ENCODE measurements around the gene MTERF2.
"Not testable (repeated sequence)": the region's sequence is repeated elsewhere in the genome, so short reads cannot be mapped to it uniquely, and the experiment has no call there.

The MTERF2 gene

DNA sequence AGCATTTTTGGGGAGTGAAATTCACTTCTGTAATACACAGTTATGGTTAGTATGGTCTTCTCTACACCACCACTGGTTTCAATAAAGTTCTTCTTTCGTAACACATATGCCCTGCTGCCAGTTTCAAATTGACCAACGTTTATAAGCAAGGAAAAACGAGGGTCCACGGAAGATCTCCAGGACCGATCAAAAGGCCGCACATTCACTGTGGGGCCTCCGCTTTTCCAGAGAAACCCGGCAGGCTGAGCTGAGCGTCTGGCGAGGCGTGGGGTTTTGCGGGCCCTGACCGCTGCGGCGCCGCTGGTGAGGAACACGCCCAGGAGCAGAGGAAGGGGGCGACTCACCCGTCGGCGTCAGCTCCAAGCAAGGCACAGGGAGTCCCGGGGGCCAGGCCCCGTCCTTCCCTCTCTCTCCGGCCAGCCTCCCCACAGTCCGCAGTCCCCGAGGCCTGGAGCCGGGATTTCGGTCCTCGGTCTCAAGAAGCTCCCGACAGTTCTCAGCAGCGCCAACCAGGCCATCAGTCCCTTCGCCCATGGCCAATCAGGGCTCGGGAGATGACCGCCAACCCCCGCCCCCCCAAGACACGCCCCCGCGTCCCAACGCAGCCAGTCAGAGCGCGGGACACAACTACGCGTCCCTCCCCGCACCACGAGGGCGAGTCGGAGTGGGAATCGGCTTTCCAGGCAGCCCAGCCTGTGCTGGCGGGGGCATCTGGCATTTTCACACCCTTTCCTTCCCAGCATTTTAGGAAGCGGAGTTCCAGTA lies at the start of gene MTERF2:
Gene MTERF2 (minus strand): TSS at position 522 of the 765 bp plus-strand sequence. CDS start 8,432 bp downstream, outside the sequence.
- DNase-seq (ENCODE audit: low read depth): peak; percentile 85
- peak within 1 kb of the TSS; percentile 66 for H3K4me3 ChIP-seq (ENCODE audit: low read depth, low read length)

DNA sequence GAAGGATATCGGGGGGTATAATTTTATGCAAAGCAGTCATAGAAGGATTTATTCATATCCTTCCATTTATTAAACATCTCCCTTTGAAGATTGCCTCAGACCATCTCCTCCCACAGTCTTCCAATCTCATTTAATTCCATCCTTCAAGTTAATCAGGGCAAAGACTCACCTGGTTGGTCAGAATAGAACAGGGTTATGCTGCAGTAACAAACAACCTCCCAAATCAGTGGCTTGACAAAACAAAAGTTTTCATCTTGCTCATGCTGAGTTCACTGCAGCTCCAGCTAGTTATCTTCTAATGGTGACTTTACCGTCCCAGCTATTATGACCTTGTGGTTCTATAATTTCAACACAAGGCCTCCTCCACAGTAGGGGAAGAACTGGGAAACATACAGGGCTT lies 48.8 kb upstream of the MTERF2 start:
- H3K4me3 ChIP-seq (ENCODE audit: low read depth, low read length): no peak overlapping the region
- DNase-seq (ENCODE audit: low read depth): no peak

DNA sequence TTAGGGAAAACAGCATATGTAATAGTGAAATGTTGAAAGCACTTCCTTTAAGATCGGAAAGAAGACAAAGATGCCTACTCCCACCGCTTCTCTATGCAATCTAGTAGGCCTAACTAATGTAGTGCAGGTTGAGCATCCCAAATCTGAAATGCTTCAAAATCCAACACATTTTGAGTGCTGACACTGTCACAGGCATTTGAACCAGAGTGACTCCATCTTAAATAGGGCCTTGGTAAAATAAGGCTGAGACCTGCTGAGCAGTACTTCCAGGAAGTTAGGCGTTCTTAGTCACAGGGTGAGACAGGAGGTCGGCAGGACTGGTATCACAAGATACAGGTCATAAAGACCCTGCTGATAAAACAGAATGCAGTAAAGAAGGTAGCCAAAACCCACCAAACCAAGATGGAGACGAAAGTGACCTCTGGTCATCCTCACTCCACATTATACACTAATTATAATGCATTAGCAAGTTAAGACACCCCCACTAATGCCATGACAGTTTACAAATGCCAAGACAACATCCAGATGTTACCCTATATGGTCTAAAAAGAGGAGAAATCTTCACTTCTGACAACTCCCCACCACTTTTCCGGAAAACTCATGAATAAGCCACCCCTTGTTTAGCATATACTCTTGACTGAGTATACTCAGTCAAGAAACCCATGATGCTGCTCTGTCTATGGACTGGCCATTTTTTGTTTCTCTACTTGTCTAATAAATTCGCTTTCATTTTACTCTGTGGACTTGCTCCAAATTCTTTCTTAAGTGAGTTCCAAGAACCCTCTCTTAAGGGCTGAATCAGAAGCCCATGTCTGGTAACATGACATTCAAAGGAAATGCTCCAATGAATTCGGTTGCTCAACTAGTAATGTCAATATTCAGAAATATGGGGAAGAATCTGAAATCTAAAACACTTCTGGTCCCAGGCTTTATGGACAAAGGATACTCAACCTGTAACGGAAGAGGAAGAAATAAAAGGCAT lies 47.1 kb upstream of the MTERF2 start:
- no peak overlapping the region for H3K4me3 ChIP-seq (ENCODE audit: low read depth, low read length)
- DNase-seq (ENCODE audit: low read depth): no peak

DNA sequence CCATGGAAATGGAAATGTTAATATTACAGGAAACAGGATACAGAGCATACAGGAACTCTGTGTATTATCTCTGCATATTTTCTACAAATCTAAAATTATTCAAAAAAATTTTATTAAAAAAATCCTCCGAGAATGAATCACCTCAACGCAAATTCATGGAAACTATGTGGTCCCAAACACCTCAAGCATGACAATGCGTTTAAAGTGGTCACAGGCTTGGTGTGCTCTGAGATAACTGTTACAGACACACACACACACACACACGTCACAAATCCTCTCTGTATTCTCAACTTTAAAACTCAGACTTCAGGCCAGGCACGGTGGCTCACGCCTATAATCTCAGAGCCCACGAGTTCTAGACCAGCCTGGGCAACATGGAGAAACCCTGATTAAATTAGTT lies 45.3 kb upstream of the MTERF2 start:
- DNase-seq (ENCODE audit: low read depth): no peak
- no peak overlapping the region for H3K4me3 ChIP-seq (ENCODE audit: low read depth, low read length)

DNA sequence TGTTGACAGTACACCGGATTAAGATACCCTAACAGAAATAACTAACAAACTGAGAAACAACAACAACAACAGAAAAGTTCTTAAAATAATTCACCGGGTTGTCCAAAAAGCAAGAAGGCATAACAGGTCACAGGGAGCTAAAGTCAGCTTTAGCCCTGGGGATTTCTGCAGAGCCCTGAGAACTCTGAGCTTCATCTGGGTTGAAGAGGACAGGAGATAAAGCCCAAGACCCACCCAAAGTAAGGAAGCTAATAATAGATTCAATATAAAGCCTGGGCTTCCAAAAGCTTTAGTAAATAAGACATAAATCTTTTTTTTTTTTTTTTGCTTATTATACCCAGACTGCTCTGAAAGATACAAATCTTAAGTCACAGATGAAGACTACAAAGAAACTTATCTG lies 44.1 kb upstream of the MTERF2 start:
- H3K4me3 ChIP-seq (ENCODE audit: low read depth, low read length): no peak overlapping the region
- DNase-seq (ENCODE audit: low read depth): no peak

DNA sequence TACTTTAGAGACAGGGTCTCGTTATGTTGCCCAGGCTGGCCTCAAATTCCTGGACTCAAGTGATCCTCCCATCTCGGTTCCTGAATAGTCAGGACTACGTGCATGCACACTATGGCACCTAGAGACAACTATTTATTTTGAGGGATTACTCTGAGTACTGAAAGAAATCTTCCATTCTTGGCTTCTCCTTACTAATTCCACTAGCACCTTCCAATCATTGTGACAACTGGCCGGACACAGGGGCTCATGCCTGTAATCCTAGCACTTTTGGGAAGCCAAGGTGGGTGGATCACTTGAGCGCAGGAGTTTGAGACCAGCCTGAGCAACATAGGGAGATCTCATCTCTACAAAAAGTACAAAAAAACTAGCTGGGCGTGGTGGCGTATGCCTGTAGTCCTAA lies 42.1 kb upstream of the MTERF2 start:
- no peak overlapping the region for H3K4me3 ChIP-seq (ENCODE audit: low read depth, low read length)
- no peak for DNase-seq (ENCODE audit: low read depth)

GRCh38 chr12:107027636-107028053 lies 40.7 kb upstream of the MTERF2 start:
- peak; percentile 93 for DNase-seq (ENCODE audit: low read depth)
- no peak overlapping the region for H3K4me3 ChIP-seq (ENCODE audit: low read depth, low read length)

DNA sequence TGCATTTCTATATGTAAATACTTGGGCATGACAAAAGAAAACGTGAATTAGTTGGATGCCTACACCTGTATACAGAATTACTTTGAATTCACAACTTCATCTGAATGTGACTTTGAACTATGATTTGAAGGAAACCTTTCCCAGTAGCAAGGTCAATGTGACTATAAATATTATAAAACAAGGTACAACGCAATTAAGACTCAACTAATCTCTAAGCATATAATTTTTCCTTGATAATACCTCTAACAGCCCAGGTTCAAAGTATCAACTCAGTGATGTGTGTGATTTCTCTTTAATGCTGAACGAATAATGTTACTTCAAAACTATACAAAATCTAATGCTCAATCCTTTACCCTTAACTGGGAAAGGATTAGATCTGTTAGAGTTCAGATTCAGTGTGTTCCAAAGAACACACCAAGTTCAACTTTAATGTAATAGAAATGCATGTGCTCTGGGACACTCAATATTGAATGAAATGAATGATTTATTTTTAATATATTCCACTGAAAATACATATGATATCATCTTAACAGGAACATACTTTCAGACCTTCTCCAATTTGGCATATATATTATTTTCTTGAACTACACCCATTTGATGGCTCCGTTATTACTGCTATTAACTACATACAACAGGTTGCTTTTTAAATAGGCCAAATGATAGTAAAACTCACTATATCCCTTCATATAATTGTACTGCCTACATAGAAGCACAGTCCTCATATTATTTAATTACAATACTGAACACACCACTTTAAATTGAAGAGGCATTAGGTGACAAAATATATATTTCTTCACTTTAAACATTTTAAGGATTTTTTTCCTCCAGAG lies 40.1 kb upstream of the MTERF2 start:
- H3K4me3 ChIP-seq (ENCODE audit: low read depth, low read length): no peak overlapping the region
- no peak for DNase-seq (ENCODE audit: low read depth)

DNA sequence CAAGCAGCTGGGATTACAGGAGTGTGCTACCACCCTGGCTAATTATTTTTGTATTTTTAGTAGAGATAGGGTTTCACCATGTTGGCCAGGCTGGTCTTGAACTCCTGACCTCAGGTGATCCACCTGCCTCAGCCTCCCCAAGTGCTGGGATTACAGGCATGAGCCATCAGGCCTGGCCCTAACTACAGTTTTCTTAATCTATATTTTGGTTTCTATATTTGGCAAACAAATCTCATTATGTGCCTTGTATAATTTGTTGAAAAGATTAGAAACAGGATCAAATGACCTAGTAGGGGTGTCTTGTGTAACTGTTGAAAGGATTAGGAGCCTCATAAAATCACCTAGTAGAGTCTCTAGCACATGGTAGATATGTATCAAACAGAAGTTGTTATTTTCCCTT lies 39.4 kb upstream of the MTERF2 start:
- not testable (repeated sequence) for H3K4me3 ChIP-seq (ENCODE audit: low read depth, low read length); DNase-seq (ENCODE audit: low read depth)

DNA sequence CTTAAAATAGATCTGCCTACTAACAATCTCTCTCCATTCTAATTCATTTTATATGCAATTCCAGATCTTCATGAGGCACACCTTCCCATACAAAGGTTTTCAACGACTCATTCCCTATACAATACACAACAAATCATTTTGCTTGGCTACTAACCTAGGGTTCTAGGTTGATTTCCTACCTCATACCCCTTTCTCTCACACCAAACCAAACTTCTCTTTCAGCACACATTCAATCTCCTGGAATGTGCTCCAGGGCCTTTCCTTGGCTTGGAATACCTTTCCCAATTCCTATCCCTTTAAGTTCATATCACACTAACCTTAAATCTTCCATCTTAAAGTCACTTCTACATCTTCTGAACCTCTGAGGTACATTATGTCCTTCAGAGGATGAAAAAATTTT lies 38.7 kb upstream of the MTERF2 start:
- H3K4me3 ChIP-seq (ENCODE audit: low read depth, low read length): no peak overlapping the region
- DNase-seq (ENCODE audit: low read depth): no peak

DNA sequence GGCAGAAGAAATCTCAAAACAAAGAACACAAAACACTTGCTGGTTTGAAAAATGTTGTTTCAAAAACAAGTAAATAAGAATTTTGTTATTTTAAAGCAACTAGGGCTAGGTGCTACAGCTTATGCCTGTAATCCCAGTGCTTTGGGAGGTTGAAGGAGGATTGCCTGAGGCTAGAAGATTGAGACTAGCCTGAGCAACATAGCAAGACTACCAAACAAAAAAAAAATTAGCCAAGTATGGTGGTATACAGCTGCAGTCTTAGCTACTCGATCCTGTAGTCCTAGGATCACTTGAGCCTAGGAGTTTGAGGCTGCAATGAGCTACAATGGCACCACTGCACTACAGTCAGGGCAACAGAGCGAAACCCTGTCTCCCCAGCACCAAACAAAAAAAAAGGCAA lies 32.6 kb upstream of the MTERF2 start:
- H3K4me3 ChIP-seq (ENCODE audit: low read depth, low read length): no peak overlapping the region
- DNase-seq (ENCODE audit: low read depth): no peak

DNA sequence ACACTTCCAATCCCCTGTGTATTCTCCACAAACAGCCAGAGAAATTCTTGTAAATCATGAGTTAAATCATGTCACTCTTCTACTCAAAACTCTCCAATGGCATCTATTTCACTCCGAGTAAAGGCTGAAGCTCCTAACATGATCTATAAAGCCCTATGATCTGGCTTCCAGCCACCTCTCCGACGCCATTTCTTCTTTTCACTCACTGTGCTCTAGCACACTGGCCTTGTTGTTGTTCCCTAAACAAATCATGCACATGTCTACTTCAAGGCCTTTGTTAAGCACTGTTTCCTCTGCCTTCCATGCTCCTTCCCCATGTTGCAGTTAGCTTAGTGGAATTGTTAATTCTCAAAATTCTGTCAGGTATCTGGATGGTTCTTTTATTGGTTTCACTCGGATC lies 30.1 kb upstream of the MTERF2 start:
- H3K4me3 ChIP-seq (ENCODE audit: low read depth, low read length): no peak overlapping the region
- no peak for DNase-seq (ENCODE audit: low read depth)

DNA sequence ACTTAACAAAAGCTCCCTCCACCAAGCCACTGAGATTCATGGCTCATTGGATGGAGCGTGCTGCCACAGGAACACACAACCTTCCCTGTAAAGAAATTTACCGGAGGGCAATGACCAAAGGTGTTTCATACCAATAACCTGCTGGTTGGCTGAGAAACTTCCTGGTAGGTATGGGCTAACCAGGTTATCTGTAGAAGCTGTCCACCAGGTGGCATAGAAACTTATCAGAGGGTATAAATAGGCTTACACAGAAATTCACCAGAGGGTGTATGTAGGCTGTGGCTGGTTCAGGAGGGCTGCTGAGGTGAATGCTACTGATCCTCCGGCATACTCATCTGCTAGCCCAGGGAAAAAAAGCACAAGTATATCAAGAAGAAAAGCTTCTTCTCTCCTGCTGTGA lies 27.1 kb upstream of the MTERF2 start:
- H3K4me3 ChIP-seq (ENCODE audit: low read depth, low read length): no peak overlapping the region
- DNase-seq (ENCODE audit: low read depth): no peak

GRCh38 chr12:107012736-107013425 lies 25.9 kb upstream of the MTERF2 start:
- DNase-seq (ENCODE audit: low read depth): no peak
- no peak overlapping the region for H3K4me3 ChIP-seq (ENCODE audit: low read depth, low read length)

DNA sequence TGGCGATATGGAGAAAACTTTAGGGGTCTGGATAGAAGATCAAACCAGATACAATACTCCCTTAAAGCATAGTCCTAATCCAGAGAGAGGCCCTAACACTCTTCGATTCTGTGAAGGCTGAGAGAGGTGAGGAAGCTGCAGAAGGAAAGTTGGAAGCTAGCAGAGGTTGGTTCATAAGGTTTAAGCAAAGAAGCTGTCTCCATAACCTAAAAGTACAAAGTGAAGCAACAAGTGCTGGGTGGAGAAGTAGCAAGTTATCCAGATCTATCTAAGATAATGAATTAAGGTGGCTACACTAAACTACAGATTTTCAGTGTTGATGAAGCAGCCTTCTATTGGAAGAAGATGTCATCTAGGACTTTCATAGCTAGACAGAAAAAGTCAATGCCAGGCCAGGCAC lies 24.6 kb upstream of the MTERF2 start:
- H3K4me3 ChIP-seq (ENCODE audit: low read depth, low read length): no peak overlapping the region
- DNase-seq (ENCODE audit: low read depth): no peak

- no peak overlapping the region for H3K4me3 ChIP-seq (ENCODE audit: low read depth, low read length)
- no peak for DNase-seq (ENCODE audit: low read depth)
Measured at GRCh38 chr12:107007411-107007810, 20.5 kb upstream of the MTERF2 start.

DNA sequence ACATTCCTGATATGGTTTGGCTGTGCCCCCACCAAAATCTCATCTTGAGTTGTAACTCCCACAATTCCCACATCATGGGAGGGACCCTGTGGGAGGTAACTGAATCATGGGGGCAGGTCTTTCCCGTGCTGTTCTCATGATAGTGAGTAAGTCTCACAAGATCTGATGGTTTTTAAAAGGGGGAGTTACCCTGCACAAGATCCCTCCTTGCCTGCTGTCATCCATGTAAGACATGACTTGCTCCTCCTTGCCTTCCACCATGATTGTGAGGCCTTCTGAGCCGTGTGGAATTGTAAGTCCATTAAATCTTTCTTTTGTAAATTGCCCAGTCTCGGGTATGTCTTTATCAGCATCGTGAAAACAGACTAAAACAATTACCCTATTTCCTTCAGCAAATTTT lies 15.7 kb upstream of the MTERF2 start:
- DNase-seq (ENCODE audit: low read depth); H3K4me3 ChIP-seq (ENCODE audit: low read depth, low read length): not testable (repeated sequence)

- no peak for DNase-seq (ENCODE audit: low read depth)
- no peak overlapping the region for H3K4me3 ChIP-seq (ENCODE audit: low read depth, low read length)
Measured at GRCh38 chr12:106999446-106999845, 12.5 kb upstream of the MTERF2 start.

DNA sequence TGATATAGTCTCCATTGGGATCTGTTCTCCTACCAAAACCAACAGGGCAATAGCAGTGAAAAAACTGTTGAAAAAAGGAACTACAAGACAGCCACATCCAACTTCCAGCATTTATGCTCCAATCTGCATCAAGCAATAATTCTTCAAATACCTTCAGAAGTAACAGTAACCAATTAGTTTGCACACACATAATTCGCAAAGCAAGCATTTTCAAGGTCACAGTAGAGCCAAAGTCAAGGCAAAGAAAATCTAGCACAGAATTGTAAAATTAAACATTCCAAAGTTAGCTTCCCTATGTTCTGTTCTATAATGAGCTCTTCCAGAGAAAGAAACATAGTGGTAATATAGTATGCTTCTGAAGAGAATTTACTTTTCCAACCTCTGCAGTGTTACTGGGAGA lies 11.0 kb upstream of the MTERF2 start:
- no peak overlapping the region for H3K4me3 ChIP-seq (ENCODE audit: low read depth, low read length)
- DNase-seq (ENCODE audit: low read depth): no peak

Measured in skeletal muscle cell (primary cell).